ENCODE results near the gene KATNAL2.

The KATNAL2 gene

GRCh38 chr18:47143899-47144485, 226.6 kb downstream of the KATNAL2 start:
- H3K4me1 ChIP-seq (ENCODE audit: control insufficient read depth in 2 of 2, insufficient read depth in 2 of 2, low read length in 2 of 2), result no peaks in the 10 kb centered on the region
- H3K27me3 ChIP-seq (ENCODE audit: control insufficient read depth in 2 of 2, insufficient read depth in 2 of 2, low read length in 2 of 2), result no peaks in the 10 kb centered on the region
- no peaks in the 10 kb centered on the region for H3K9me3 ChIP-seq (ENCODE audit: control insufficient read depth in 2 of 2, low read length in 2 of 2)
- H3K9ac ChIP-seq (ENCODE audit: low read depth in 1 of 2, low read length in 2 of 2), result no peak overlapping the region
- H3K36me3 ChIP-seq (ENCODE audit: control insufficient read depth in 2 of 2, insufficient read depth in 2 of 2, low read length in 2 of 2), result no peaks in the 10 kb centered on the region
- H3K4me3 ChIP-seq (ENCODE audit: low read length in 2 of 2), result no peak overlapping the region
- no peak overlapping the region for H3K27ac ChIP-seq (ENCODE audit: low read depth in 2 of 2, low read length in 2 of 2)

GRCh38 chr18:47146206-47146605, 228.8 kb downstream of the KATNAL2 start:
- no peak overlapping the region for H3K4me3 ChIP-seq (ENCODE audit: low read length in 2 of 2)
- no peaks in the 10 kb centered on the region for H3K36me3 ChIP-seq (ENCODE audit: control insufficient read depth in 2 of 2, insufficient read depth in 2 of 2, low read length in 2 of 2)
- no peak overlapping the region for H3K9ac ChIP-seq (ENCODE audit: low read depth in 1 of 2, low read length in 2 of 2)
- no peaks in the 10 kb centered on the region for H3K9me3 ChIP-seq (ENCODE audit: control insufficient read depth in 2 of 2, low read length in 2 of 2)
- H3K4me1 ChIP-seq (ENCODE audit: control insufficient read depth in 2 of 2, insufficient read depth in 2 of 2, low read length in 2 of 2), result peaks cover 7 to 12% of the 10 kb centered on the region in 2 donors
- H3K27me3 ChIP-seq (ENCODE audit: control insufficient read depth in 2 of 2, insufficient read depth in 2 of 2, low read length in 2 of 2), result no peaks in the 10 kb centered on the region
- H3K27ac ChIP-seq (ENCODE audit: low read depth in 2 of 2, low read length in 2 of 2), result no peak overlapping the region

- Histone ChIP-seq H3K36me3 (ENCODE audit: control insufficient read depth in 2 of 2, insufficient read depth in 2 of 2, low read length in 2 of 2) (peaks cover 6 to 8% of the 10 kb centered on the region in 2 donors), H3K4me3 (ENCODE audit: low read length in 2 of 2) (peak overlapping the region; percentile 90 to 98), H3K27ac (ENCODE audit: low read depth in 2 of 2, low read length in 2 of 2) (peak overlapping the region; percentile 78 to 90), H3K4me1 (ENCODE audit: control insufficient read depth in 2 of 2, insufficient read depth in 2 of 2, low read length in 2 of 2) (peaks cover 7 to 14% of the 10 kb centered on the region in 2 donors), H3K9me3 (ENCODE audit: control insufficient read depth in 2 of 2, low read length in 2 of 2) (no peaks in the 10 kb centered on the region), H3K27me3 (ENCODE audit: control insufficient read depth in 2 of 2, insufficient read depth in 2 of 2, low read length in 2 of 2) (no peaks in the 10 kb centered on the region), H3K9ac (ENCODE audit: low read depth in 1 of 2, low read length in 2 of 2) (peak overlapping the region; percentile 84 to 94)
Observed at GRCh38 chr18:47149457-47150028, 232.1 kb downstream of the KATNAL2 start.

GRCh38 chr18:47150029-47150823, 232.8 kb downstream of the KATNAL2 start, which contains the start of gene HDHD2:
HDHD2 (minus strand) TSS chr18:47150500; CDS start chr18:47136439, 14,061 bp downstream.
- H3K4me1 ChIP-seq (ENCODE audit: control insufficient read depth in 2 of 2, insufficient read depth in 2 of 2, low read length in 2 of 2), result peaks cover 7 to 14% of the 10 kb centered on the region in 2 donors
- peaks cover 9 to 12% of the 10 kb centered on the region in 2 donors for H3K36me3 ChIP-seq (ENCODE audit: control insufficient read depth in 2 of 2, insufficient read depth in 2 of 2, low read length in 2 of 2)
- peak within 1 kb of the TSS; percentile 84 to 94 for H3K9ac ChIP-seq (ENCODE audit: low read depth in 1 of 2, low read length in 2 of 2)
- no peaks in the 10 kb centered on the region for H3K9me3 ChIP-seq (ENCODE audit: control insufficient read depth in 2 of 2, low read length in 2 of 2)
- H3K27me3 ChIP-seq (ENCODE audit: control insufficient read depth in 2 of 2, insufficient read depth in 2 of 2, low read length in 2 of 2), result no peaks in the 10 kb centered on the region
- peak within 1 kb of the TSS; percentile 78 to 90 for H3K27ac ChIP-seq (ENCODE audit: low read depth in 2 of 2, low read length in 2 of 2)
- peak within 1 kb of the TSS; percentile 90 to 98 for H3K4me3 ChIP-seq (ENCODE audit: low read length in 2 of 2)

- H3K4me3 ChIP-seq (ENCODE audit: low read length in 2 of 2), result peak overlapping the region; percentile 90 to 98
- H3K4me1 ChIP-seq (ENCODE audit: control insufficient read depth in 2 of 2, insufficient read depth in 2 of 2, low read length in 2 of 2), result peaks cover 7 to 14% of the 10 kb centered on the region in 2 donors
- H3K9ac ChIP-seq (ENCODE audit: low read depth in 1 of 2, low read length in 2 of 2), result peak overlapping the region; percentile 84 to 94
- no peaks in the 10 kb centered on the region for H3K27me3 ChIP-seq (ENCODE audit: control insufficient read depth in 2 of 2, insufficient read depth in 2 of 2, low read length in 2 of 2)
- H3K27ac ChIP-seq (ENCODE audit: low read depth in 2 of 2, low read length in 2 of 2), result peak overlapping the region; percentile 78 to 90
- no peaks in the 10 kb centered on the region for H3K9me3 ChIP-seq (ENCODE audit: control insufficient read depth in 2 of 2, low read length in 2 of 2)
- peaks cover 9 to 15% of the 10 kb centered on the region in 2 donors for H3K36me3 ChIP-seq (ENCODE audit: control insufficient read depth in 2 of 2, insufficient read depth in 2 of 2, low read length in 2 of 2)
Observed at GRCh38 chr18:47150824-47151366, 233.5 kb downstream of the KATNAL2 start.

GRCh38 chr18:47151439-47151838, 234.0 kb downstream of the KATNAL2 start:
- Histone ChIP-seq H3K36me3 (ENCODE audit: control insufficient read depth in 2 of 2, insufficient read depth in 2 of 2, low read length in 2 of 2) (peaks cover 9 to 15% of the 10 kb centered on the region in 2 donors), H3K27ac (ENCODE audit: low read depth in 2 of 2, low read length in 2 of 2) (no peak overlapping the region)

More at GRCh38 chr18:47151439-47151838, 234.0 kb downstream of the KATNAL2 start:
- H3K9me3 ChIP-seq (ENCODE audit: control insufficient read depth in 2 of 2, low read length in 2 of 2), result no peaks in the 10 kb centered on the region
- H3K9ac ChIP-seq (ENCODE audit: low read depth in 1 of 2, low read length in 2 of 2), result peak overlapping the region in 1 of 2 donors; percentile 84
- no peaks in the 10 kb centered on the region for H3K27me3 ChIP-seq (ENCODE audit: control insufficient read depth in 2 of 2, insufficient read depth in 2 of 2, low read length in 2 of 2)
- peaks cover 7 to 14% of the 10 kb centered on the region in 2 donors for H3K4me1 ChIP-seq (ENCODE audit: control insufficient read depth in 2 of 2, insufficient read depth in 2 of 2, low read length in 2 of 2)
- H3K4me3 ChIP-seq (ENCODE audit: low read length in 2 of 2), result peak overlapping the region; percentile 90 to 98
